Endodermal cell (in vitro differentiated cells): ENCODE results near the gene SPESP1. TPM values are rescaled to one million over a fixed set of nuclear protein-coding genes. Genes with fewer than 3 reads are reported as not detected.

Source experiments
- DNase-seq: peaks from one replicate; pipeline ENCODE4 v3.0.0-alpha.2; 2017
- H3K27ac ChIP-seq: 2 replicates; pipeline ENCODE4 v1.5.1; 2013; ENCODE audit warnings: mild to moderate bottlenecking, low read depth, low read length, moderate library complexity
- H3K27me3 ChIP-seq: 2 replicates; pipeline ENCODE4 v1.6.1; 2013; ENCODE audit warnings: mild to moderate bottlenecking, low read length, moderate library complexity; ENCODE audit not compliant: insufficient read depth, control insufficient read depth, poor library complexity, severe bottlenecking
- H3K36me3 ChIP-seq: 2 replicates; pipeline ENCODE4 v1.7.0; 2013; ENCODE audit warnings: mild to moderate bottlenecking, low read length, moderate library complexity; ENCODE audit not compliant: control insufficient read depth, insufficient read depth
- H3K4me1 ChIP-seq: one replicate; pipeline ENCODE4 v1.7.0; 2013; ENCODE audit warnings: low read length; ENCODE audit not compliant: control insufficient read depth, insufficient read depth
- H3K4me3 ChIP-seq: 2 replicates; pipeline ENCODE4 v1.5.1; 2013; ENCODE audit warnings: mild to moderate bottlenecking, low read length, moderate library complexity
- H3K9ac ChIP-seq: 2 replicates; pipeline ENCODE4 v1.6.1; 2013; ENCODE audit warnings: mild to moderate bottlenecking, low read length, moderate library complexity; ENCODE audit not compliant: poor library complexity, severe bottlenecking; ENCODE audit errors: extremely low read depth
- H3K9me3 ChIP-seq: 2 replicates; pipeline ENCODE4 v1.6.1; 2013; ENCODE audit warnings: mild to moderate bottlenecking, low read length, moderate library complexity; ENCODE audit not compliant: control insufficient read depth
- H3K27ac Mint-ChIP-seq: 2 replicates; pipeline ENCODE4 v1.8.0; 2020; ENCODE audit warnings: mixed read lengths
- H3K27me3 Mint-ChIP-seq: 2 replicates; pipeline ENCODE4 v1.8.0; 2021; ENCODE audit warnings: mild to moderate bottlenecking, mixed read lengths; ENCODE audit not compliant: insufficient read depth
- H3K36me3 Mint-ChIP-seq: 2 replicates; pipeline ENCODE4 v1.8.0; 2020; ENCODE audit warnings: low read depth, mixed read lengths
- H3K4me1 Mint-ChIP-seq: 2 replicates; pipeline ENCODE4 v1.8.0; 2020; ENCODE audit warnings: mixed read lengths
- H3K4me3 Mint-ChIP-seq: 2 replicates; pipeline ENCODE4 v1.8.0; 2020; ENCODE audit warnings: mild to moderate bottlenecking, moderate library complexity, mixed read lengths
- H3K9me3 Mint-ChIP-seq: 2 replicates; pipeline ENCODE4 v1.8.0; 2020; ENCODE audit warnings: mild to moderate bottlenecking, mixed read lengths
- WGBS, 2 experiments: methylation state at CpG; one replicate each; pipeline versions ENCODE4 v1.1.5 to v1.1.7; 2013; ENCODE audit warnings: missing lambda C conversion rate in 2 of 2, mixed read lengths in 1 of 2; ENCODE audit not compliant: insufficient coverage in 1 of 2, insufficient read length in 1 of 2; 5-methylcytosine and 5-hydroxymethylcytosine counted together
- total RNA-seq, 2 donors: library from RNA; stranded (reverse); fragmentation: NEBNext Ultra II Directional in 1 of 2; extraction: Animal tissue kit (Norgen Biotek cat#: 25700) in 1 of 2; gene quantifications; 2 replicates in 1 of 2; 3 replicates in 1 of 2; pipeline ENCODE4 v1.2.1, GENCODE V29; 2021
- TF ChIP-seq, protein P1 (sequence below): fragments of 200-600 bp; sonication (generic); conservative IDR thresholded peaks from 2 replicates; pipeline ENCODE4 v1.5.0; 2021; ENCODE audit warnings: antibody characterized with exemption, mild to moderate bottlenecking

The SPESP1 gene
- total RNA-seq, 2 donors from 2014 or later = not detected

DNA sequence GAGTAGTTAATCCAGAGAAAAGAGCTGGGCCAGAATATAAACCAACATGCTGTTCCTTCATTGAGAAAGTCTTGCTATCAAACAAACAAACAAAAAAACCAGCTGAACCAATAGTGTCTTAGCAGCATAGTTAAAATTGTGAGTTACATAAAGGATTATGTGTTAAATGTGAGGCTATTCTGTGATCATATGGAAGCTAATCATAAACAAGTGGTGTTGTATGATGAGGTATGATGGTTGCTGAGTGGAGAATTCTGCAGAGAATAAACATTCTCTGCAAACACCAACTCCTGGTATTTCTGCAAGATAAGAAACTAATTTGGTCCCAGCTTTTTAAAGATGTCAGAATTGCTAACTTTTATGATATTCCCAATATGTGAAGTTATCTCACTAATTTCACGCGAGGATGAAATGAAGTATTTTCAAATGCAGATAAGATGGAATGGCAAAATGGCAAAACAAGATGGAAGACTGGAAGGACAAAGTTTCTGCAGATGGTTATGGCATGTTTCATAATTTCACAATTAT is 22.9 kb upstream of the SPESP1 start:
- Histone ChIP-seq H3K9me3 (no peaks in the 10 kb centered on the region), H3K9ac (no peak overlapping the region), H3K27ac (no peak overlapping the region), H3K27me3 (no peaks in the 10 kb centered on the region), H3K36me3 (no peaks in the 10 kb centered on the region), H3K4me1 (no peaks in the 10 kb centered on the region), H3K4me3 (no peak overlapping the region)
- no peaks in the 10 kb centered on the region for H3K4me1 Mint-ChIP-seq
- H3K27me3 Mint-ChIP-seq = peaks cover 4% of the 10 kb centered on the region
- H3K36me3 Mint-ChIP-seq = no peaks in the 10 kb centered on the region
- DNase-seq = no peak
- no peak overlapping the region for H3K27ac Mint-ChIP-seq
- H3K9me3 Mint-ChIP-seq = no peaks in the 10 kb centered on the region
- WGBS, 2 experiments = 92% methylated on average over 2 of the region's 2 CpGs
- H3K4me3 Mint-ChIP-seq = no peak overlapping the region
- TF ChIP-seq, protein P1, sequence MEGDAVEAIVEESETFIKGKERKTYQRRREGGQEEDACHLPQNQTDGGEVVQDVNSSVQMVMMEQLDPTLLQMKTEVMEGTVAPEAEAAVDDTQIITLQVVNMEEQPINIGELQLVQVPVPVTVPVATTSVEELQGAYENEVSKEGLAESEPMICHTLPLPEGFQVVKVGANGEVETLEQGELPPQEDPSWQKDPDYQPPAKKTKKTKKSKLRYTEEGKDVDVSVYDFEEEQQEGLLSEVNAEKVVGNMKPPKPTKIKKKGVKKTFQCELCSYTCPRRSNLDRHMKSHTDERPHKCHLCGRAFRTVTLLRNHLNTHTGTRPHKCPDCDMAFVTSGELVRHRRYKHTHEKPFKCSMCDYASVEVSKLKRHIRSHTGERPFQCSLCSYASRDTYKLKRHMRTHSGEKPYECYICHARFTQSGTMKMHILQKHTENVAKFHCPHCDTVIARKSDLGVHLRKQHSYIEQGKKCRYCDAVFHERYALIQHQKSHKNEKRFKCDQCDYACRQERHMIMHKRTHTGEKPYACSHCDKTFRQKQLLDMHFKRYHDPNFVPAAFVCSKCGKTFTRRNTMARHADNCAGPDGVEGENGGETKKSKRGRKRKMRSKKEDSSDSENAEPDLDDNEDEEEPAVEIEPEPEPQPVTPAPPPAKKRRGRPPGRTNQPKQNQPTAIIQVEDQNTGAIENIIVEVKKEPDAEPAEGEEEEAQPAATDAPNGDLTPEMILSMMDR = no peak

DNA sequence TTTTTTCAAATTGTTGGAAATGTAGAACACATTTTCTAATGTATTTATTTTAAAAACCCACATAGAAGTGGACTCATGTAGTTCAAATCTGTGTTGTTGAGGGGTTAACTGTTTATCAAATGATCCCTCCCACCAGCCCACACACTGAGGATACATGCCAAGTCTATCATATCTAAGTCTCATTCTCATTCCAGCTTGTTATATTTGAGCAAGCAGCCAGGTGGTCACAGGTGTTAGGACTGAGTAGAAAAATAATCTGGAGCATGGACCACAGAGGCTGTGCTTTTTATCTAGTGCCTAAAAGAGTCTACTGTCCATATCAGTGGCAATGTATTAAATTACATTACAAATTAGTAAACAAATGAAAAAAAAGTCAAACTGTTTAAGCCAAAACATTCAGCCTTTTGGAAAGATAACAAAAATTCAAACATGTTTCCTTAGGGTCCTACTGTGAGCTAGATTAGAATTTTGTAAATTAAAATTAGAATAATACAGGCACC is 20.7 kb upstream of the SPESP1 start:
- H3K4me3 Mint-ChIP-seq = no peak overlapping the region
- H3K9me3 Mint-ChIP-seq = no peaks in the 10 kb centered on the region
- Histone ChIP-seq H3K36me3 (no peaks in the 10 kb centered on the region), H3K4me3 (no peak overlapping the region), H3K27ac (no peak overlapping the region), H3K9ac (no peak overlapping the region), H3K9me3 (no peaks in the 10 kb centered on the region), H3K4me1 (no peaks in the 10 kb centered on the region), H3K27me3 (no peaks in the 10 kb centered on the region)
- H3K36me3 Mint-ChIP-seq = no peaks in the 10 kb centered on the region
- H3K27me3 Mint-ChIP-seq = peaks cover 2% of the 10 kb centered on the region
- DNase-seq = no peak
- H3K4me1 Mint-ChIP-seq = peaks cover 2% of the 10 kb centered on the region
- H3K27ac Mint-ChIP-seq = no peak overlapping the region
- TF ChIP-seq, protein P1 = no peak

DNA sequence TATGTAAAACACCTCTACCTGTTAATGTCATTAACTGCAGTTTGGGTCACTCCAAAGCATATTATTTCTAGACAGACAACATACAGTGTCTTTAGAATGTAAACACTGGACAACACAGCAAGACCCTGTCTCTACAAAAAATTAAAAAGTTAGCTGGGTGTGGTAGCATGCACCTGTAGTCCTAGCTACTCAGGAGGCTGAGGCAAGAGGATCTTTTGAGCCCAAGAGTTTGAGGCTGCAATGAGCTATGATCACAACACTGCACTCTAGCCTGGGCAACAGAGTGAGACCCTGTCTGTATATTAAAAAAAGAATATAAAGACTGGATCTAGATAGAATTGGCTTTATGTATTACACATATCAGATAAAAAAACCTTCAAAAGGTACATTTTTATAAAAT is 20.0 kb upstream of the SPESP1 start:
- H3K4me3 Mint-ChIP-seq = no peak overlapping the region
- TF ChIP-seq, protein P1 = no peak
- no peaks in the 10 kb centered on the region for H3K36me3 Mint-ChIP-seq

More for the DNA sequence above, 20.0 kb upstream of the SPESP1 start:
- DNase-seq = no peak
- no peak overlapping the region for H3K9ac ChIP-seq
- Mint-ChIP-seq H3K27ac (no peak overlapping the region), H3K4me1 (peaks cover 2% of the 10 kb centered on the region), H3K9me3 (no peaks in the 10 kb centered on the region), H3K27me3 (peaks cover 2% of the 10 kb centered on the region)
- H3K9me3 ChIP-seq = peaks cover under 1% of the 10 kb centered on the region
- no peak overlapping the region for H3K4me3 ChIP-seq
- H3K27ac ChIP-seq = no peak overlapping the region
- no peaks in the 10 kb centered on the region for H3K4me1 ChIP-seq
- H3K27me3 ChIP-seq = no peaks in the 10 kb centered on the region
- H3K36me3 ChIP-seq = no peaks in the 10 kb centered on the region
